Keratinocyte (primary cell): ENCODE results near the gene GMFB. TPM values are rescaled to one million over a fixed set of nuclear protein-coding genes. Genes with fewer than 3 reads are reported as not detected.
"Not testable (repeated sequence)": the region's sequence is repeated elsewhere in the genome, so short reads cannot be mapped to it uniquely, and the experiment has no call there.

Experiments used
- DNase-seq: peaks from one replicate; pipeline ENCODE4 v3.0.0-alpha.2; 2011; ENCODE audit warnings: low read depth, missing footprints, low spot score
- FAIRE-seq: peaks from 2 replicates; lab custom pipeline; 2011; peaks lifted over from hg19 to GRCh38; lab: Jason Lieb, UNC
- H2AFZ ChIP-seq: 2 replicates; pipeline ENCODE4 v1.6.0; 2012; ENCODE audit warnings: low read length, control low read depth, inconsistent platforms; ENCODE audit not compliant: control insufficient read depth
- H3K27ac ChIP-seq: 2 replicates; pipeline ENCODE4 v1.5.1; 2011; ENCODE audit warnings: low read length; ENCODE audit not compliant: control insufficient read depth, insufficient read depth
- H3K27me3 ChIP-seq: 3 replicates; pipeline ENCODE4 v1.6.0; 2011; ENCODE audit warnings: low read length; ENCODE audit not compliant: control insufficient read depth, insufficient read depth; ENCODE audit errors: extremely low read depth
- H3K36me3 ChIP-seq, 2 experiments: 2 replicates in 1 of 2; 3 replicates in 1 of 2; pipeline ENCODE4 v1.5.1; 2011; ENCODE audit warnings: low read length in 2 of 2, mild to moderate bottlenecking in 1 of 2; ENCODE audit not compliant: control insufficient read depth in 2 of 2, insufficient read depth in 2 of 2; ENCODE audit errors: extremely low read depth in 1 of 2
- H3K4me1 ChIP-seq: 3 replicates; pipeline ENCODE4 v1.5.1; 2011; ENCODE audit warnings: low read length; ENCODE audit not compliant: control insufficient read depth, insufficient read depth; ENCODE audit errors: extremely low read depth
- H3K4me2 ChIP-seq: 3 replicates; pipeline ENCODE4 v1.6.0; 2011; ENCODE audit warnings: low read depth, low read length; ENCODE audit not compliant: control insufficient read depth, insufficient read depth; ENCODE audit errors: extremely low read depth
- H3K4me3 ChIP-seq, 3 experiments: fragments of 200-600 bp in 1 of 3; sonication (generic) in 1 of 3; 2 replicates in 2 of 3; 3 replicates in 1 of 3; pipeline ENCODE4 v1.5.1; 2011 to 2016; ENCODE audit warnings: low read length in 3 of 3, mild to moderate bottlenecking in 3 of 3, control low read depth in 2 of 3, inconsistent platforms in 1 of 3, low read depth in 1 of 3, mixed read lengths in 1 of 3, mixed run types in 1 of 3, moderate library complexity in 1 of 3; ENCODE audit not compliant: control insufficient read depth in 2 of 3, insufficient read depth in 2 of 3; ENCODE audit errors: extremely low read depth in 1 of 3
- H3K79me2 ChIP-seq: 2 replicates; pipeline ENCODE4 v1.6.0; 2012; ENCODE audit warnings: low read length; ENCODE audit not compliant: control insufficient read depth, insufficient read depth
- H3K9ac ChIP-seq: 3 replicates; pipeline ENCODE4 v1.6.0; 2011; ENCODE audit warnings: low read length; ENCODE audit not compliant: control insufficient read depth, insufficient read depth; ENCODE audit errors: extremely low read depth
- H3K9me1 ChIP-seq: 3 replicates; pipeline ENCODE4 v1.6.0; 2011; ENCODE audit warnings: low read length; ENCODE audit not compliant: control insufficient read depth, insufficient read depth; ENCODE audit errors: extremely low read depth
- H3K9me3 ChIP-seq: 2 replicates; pipeline ENCODE4 v1.5.1; 2012; ENCODE audit warnings: low read depth, low read length; ENCODE audit not compliant: control insufficient read depth
- H4K20me1 ChIP-seq: 3 replicates; pipeline ENCODE4 v1.6.0; 2011; ENCODE audit warnings: low read length; ENCODE audit not compliant: control insufficient read depth, insufficient read depth; ENCODE audit errors: extremely low read depth
- CTCF ChIP-seq, 3 experiments: IDR thresholded peaks in 1 of 3; conservative IDR thresholded peaks in 1 of 3; optimal IDR thresholded peaks in 1 of 3; 2 replicates in 2 of 3; 3 replicates in 1 of 3; pipeline versions ENCODE3 to v1.5.1; 2011; ENCODE audit warnings: low read length in 3 of 3, mild to moderate bottlenecking in 3 of 3, moderate library complexity in 2 of 3, control low read depth in 1 of 3, inconsistent platforms in 1 of 3; ENCODE audit not compliant: insufficient read depth in 2 of 3; ENCODE audit errors: extremely low read depth in 1 of 3
- EZH2 ChIP-seq: IDR thresholded peaks from one replicate; pipeline ENCODE4 v1.6.1; 2012; ENCODE audit warnings: inconsistent platforms, mild to moderate bottlenecking, low read length, moderate library complexity
- dilution Hi-C: fragments of 300-500 bp; cut with MboI; formaldehyde crosslinking; loops from one replicate; pipeline ENCODE4 v1.7.0; 2020; ENCODE audit warnings: low sequenced_read_pairs; ENCODE audit not compliant: extremely low pct_ligation_motif_present
- polyA plus RNA-seq, 5 experiments: library from polyadenylated mRNA; depleted of rRNA in 3 of 5; stranded (reverse) in 3 of 5; stranded (forward) in 1 of 5; unstranded in 1 of 5; fragments of >200 nt; gene quantifications; 1 replicate in 1 of 5; 2 replicates in 3 of 5; 3 replicates in 1 of 5; pipeline versions ENCODE4 v1.2.1 to v1.2.3, GENCODE V29; 2011 to 2012; ENCODE audit warnings: missing spikeins in 2 of 5, low read depth in 1 of 5, low replicate concordance in 1 of 5

The GMFB gene
- polyA plus RNA-seq, 1 donor (not counting 4 experiments of a cell fraction or from before 2014, with no cell fraction given) = 50.5 TPM

DNA sequence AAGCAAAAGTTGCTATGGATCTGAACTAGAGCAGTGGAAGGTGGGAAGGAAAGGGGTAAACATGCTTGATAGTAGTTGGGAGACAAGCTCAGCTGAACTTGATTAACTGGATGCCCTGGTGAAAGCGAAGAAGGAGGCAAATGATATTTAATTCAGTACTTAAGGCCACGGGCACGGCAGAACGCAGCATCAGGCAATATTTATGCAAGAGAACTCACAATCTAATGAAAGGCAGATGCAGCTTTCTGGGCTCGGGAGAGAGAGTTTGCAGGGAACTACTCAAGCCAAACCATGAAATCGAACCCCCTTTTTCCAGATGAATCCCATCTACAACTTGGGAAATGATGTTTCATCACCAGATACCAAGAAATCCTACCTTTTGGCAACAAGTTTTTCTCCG, 44.1 kb downstream of the GMFB start:
- H3K9me1 ChIP-seq = no peaks in the 10 kb centered on the region
- H3K27me3 ChIP-seq = no peaks in the 10 kb centered on the region
- H3K4me2 ChIP-seq = no peak overlapping the region
- H3K27ac ChIP-seq = no peak overlapping the region
- H2AFZ ChIP-seq = no peak overlapping the region
- DNase-seq (no peak), FAIRE-seq (no peak)
- peaks cover 13% of the 10 kb centered on the region for H3K79me2 ChIP-seq
- no peak for TF ChIP-seq CTCF (optimal IDR thresholded peaks at IDR 0.05 in 1 of 3, IDR thresholded peaks at IDR 0.05 in 1 of 3, conservative IDR thresholded peaks at IDR 0.05 in 1 of 3; ENCODE audit: extremely low read depth in 1 of 3, insufficient read depth in 2 of 3, low read length in 3 of 3)
- TF ChIP-seq EZH2 = no peak
- no peaks in the 10 kb centered on the region for H3K36me3 ChIP-seq
- H4K20me1 ChIP-seq = no peaks in the 10 kb centered on the region
- dilution Hi-C loops = no loop called here
- no peaks in the 10 kb centered on the region for H3K9me3 ChIP-seq
- H3K4me3 ChIP-seq = no peak overlapping the region
- peaks cover 28% of the 10 kb centered on the region for H3K4me1 ChIP-seq
- H3K9ac ChIP-seq = no peak overlapping the region

- Histone ChIP-seq H3K27me3 (no peaks in the 10 kb centered on the region), H3K4me2 (no peak overlapping the region), H3K9me1 (no peaks in the 10 kb centered on the region), H2AFZ (no peak overlapping the region), H3K27ac (no peak overlapping the region), H3K79me2 (peaks cover 20% of the 10 kb centered on the region), H3K9me3 (no peaks in the 10 kb centered on the region), H3K9ac (no peak overlapping the region), H3K4me3 (no peak overlapping the region), H4K20me1 (no peaks in the 10 kb centered on the region), H3K4me1 (peaks cover 30% of the 10 kb centered on the region), H3K36me3 (peaks cover 0 to 3% of the 10 kb centered on the region in 2 experiments)
- FAIRE-seq = no peak
- dilution Hi-C loops = no loop called here
- no peak for DNase-seq
- no peak for TF ChIP-seq CTCF (optimal IDR thresholded peaks at IDR 0.05 in 1 of 3, IDR thresholded peaks at IDR 0.05 in 1 of 3, conservative IDR thresholded peaks at IDR 0.05 in 1 of 3; ENCODE audit: extremely low read depth in 1 of 3, insufficient read depth in 2 of 3, low read length in 3 of 3)
- no peak for TF ChIP-seq EZH2
Observed at GRCh38 chr14:54443981-54444380, 44.8 kb downstream of the GMFB start.

- H3K27ac ChIP-seq, H3K9ac ChIP-seq, FAIRE-seq, H3K9me1 ChIP-seq, H3K4me2 ChIP-seq, H3K27me3 ChIP-seq, H2AFZ ChIP-seq, dilution Hi-C loops, H3K9me3 ChIP-seq, DNase-seq, H3K36me3 ChIP-seq, H4K20me1 ChIP-seq, H3K4me3 ChIP-seq: not testable (repeated sequence)
- H3K79me2 ChIP-seq = peaks cover 30% of the 10 kb centered on the region
- peaks cover 37% of the 10 kb centered on the region for H3K4me1 ChIP-seq
Observed at GRCh38 chr14:54442961-54443360, 45.8 kb downstream of the GMFB start.
